CD14-positive monocyte (primary cell): ENCODE data around the gene C16orf54. TPM values are rescaled to one million over a fixed set of nuclear protein-coding genes. Genes with fewer than 3 reads are reported as not detected.
A peak's percentile ranks its signal among the peaks of the same experiment; 100 is the strongest.

Source experiments
- DNase-seq, 3 donors: peaks; one replicate each; pipeline ENCODE4 v3.0.0-alpha.2; 2011 to 2022
- H2AFZ ChIP-seq: 2 replicates; pipeline ENCODE4 v1.6.0; 2012; ENCODE audit warnings: mild to moderate bottlenecking, low read depth, low read length, inconsistent platforms; ENCODE audit not compliant: insufficient read depth, poor library complexity, severe bottlenecking
- H3K27ac ChIP-seq, 2 donors: 1 replicate in 1 of 2; 2 replicates in 1 of 2; pipeline ENCODE4 v1.5.1; 2012 to 2013; ENCODE audit warnings: low read length in 2 of 2, control low read depth in 1 of 2, inconsistent platforms in 1 of 2, low read depth in 1 of 2, mild to moderate bottlenecking in 1 of 2
- H3K27me3 ChIP-seq, 2 donors: one replicate each; pipeline versions ENCODE4 v1.6.0 to v1.6.1; 2011 to 2013; ENCODE audit warnings: low read length in 2 of 2; ENCODE audit not compliant: control insufficient read depth in 2 of 2, insufficient read depth in 2 of 2
- H3K36me3 ChIP-seq, 2 donors: replicated peaks in 1 of 2; 1 replicate in 1 of 2; 2 replicates in 1 of 2; pipeline versions ENCODE4 v1.5.1 to v1.6.1; 2012 to 2013; ENCODE audit warnings: low read length in 2 of 2, control low read depth in 1 of 2, inconsistent platforms in 1 of 2, mild to moderate bottlenecking in 1 of 2; ENCODE audit not compliant: insufficient read depth in 2 of 2, control insufficient read depth in 1 of 2
- H3K4me1 ChIP-seq, 2 donors: 1 replicate in 1 of 2; 2 replicates in 1 of 2; pipeline versions ENCODE4 v1.5.1 to v1.6.1; 2012 to 2013; ENCODE audit warnings: low read length in 2 of 2, control low read depth in 1 of 2, inconsistent platforms in 1 of 2, mild to moderate bottlenecking in 1 of 2, moderate library complexity in 1 of 2; ENCODE audit not compliant: insufficient read depth in 2 of 2, control insufficient read depth in 1 of 2
- H3K4me2 ChIP-seq: replicated peaks from 2 replicates; pipeline ENCODE3; 2012; ENCODE audit warnings: low read length, moderate library complexity, mild to moderate bottlenecking; ENCODE audit not compliant: poor library complexity, severe bottlenecking; ENCODE audit errors: extremely low read depth
- H3K4me3 ChIP-seq, 3 experiments: fragments of 200-600 bp in 1 of 3; sonication (generic) in 1 of 3; replicated peaks in 1 of 3; 1 replicate in 2 of 3; 2 replicates in 1 of 3; pipeline ENCODE4 v1.5.1; 2011 to 2013; ENCODE audit warnings: low read length in 3 of 3, mild to moderate bottlenecking in 3 of 3, control low read depth in 2 of 3, low read depth in 2 of 3, inconsistent platforms in 1 of 3, moderate library complexity in 1 of 3
- H3K79me2 ChIP-seq: 2 replicates; pipeline ENCODE4 v1.6.0; 2012; ENCODE audit warnings: mild to moderate bottlenecking, control low read depth, inconsistent platforms, low read length, moderate library complexity; ENCODE audit not compliant: insufficient read depth
- H3K9ac ChIP-seq: 2 replicates; pipeline ENCODE4 v1.6.0; 2017; ENCODE audit warnings: low read length, mild to moderate bottlenecking; ENCODE audit not compliant: insufficient read depth, poor library complexity, severe bottlenecking
- H3K9me3 ChIP-seq, 2 donors: replicated peaks in 1 of 2; 1 replicate in 1 of 2; 2 replicates in 1 of 2; pipeline versions ENCODE4 v1.5.1 to v1.6.1; 2012 to 2013; ENCODE audit warnings: low read length in 2 of 2, control low read depth in 1 of 2; ENCODE audit not compliant: control insufficient read depth in 1 of 2, insufficient read depth in 1 of 2
- H4K20me1 ChIP-seq: 2 replicates; pipeline ENCODE4 v1.6.0; 2012; ENCODE audit warnings: mild to moderate bottlenecking, low read length, control low read depth, moderate library complexity; ENCODE audit not compliant: insufficient read depth
- H3K27ac Mint-ChIP-seq, 7 donors: one replicate each; pipeline ENCODE4 v1.8.0; 2020; ENCODE audit warnings: mild to moderate bottlenecking in 7 of 7, mixed read lengths in 7 of 7, moderate library complexity in 6 of 7, inconsistent platforms in 2 of 7
- H3K27me3 Mint-ChIP-seq, 3 donors: one replicate each; pipeline ENCODE4 v1.8.0; 2021 to 2022; ENCODE audit warnings: low read depth in 3 of 3, mild to moderate bottlenecking in 3 of 3, mixed read lengths in 3 of 3, moderate library complexity in 3 of 3, inconsistent platforms in 1 of 3
- H3K36me3 Mint-ChIP-seq, 2 donors: one replicate each; pipeline ENCODE4 v1.8.0; 2020; ENCODE audit warnings: mixed read lengths in 2 of 2, inconsistent platforms in 1 of 2, mild to moderate bottlenecking in 1 of 2
- H3K4me1 Mint-ChIP-seq: one replicate; pipeline ENCODE4 v1.8.0; 2020; ENCODE audit warnings: mild to moderate bottlenecking, mixed read lengths
- H3K4me3 Mint-ChIP-seq, 2 donors: one replicate each; pipeline ENCODE4 v1.8.0; 2020; ENCODE audit warnings: mild to moderate bottlenecking in 2 of 2, mixed read lengths in 2 of 2, moderate library complexity in 1 of 2
- H3K9me3 Mint-ChIP-seq, 7 donors: one replicate each; pipeline ENCODE4 v1.8.0; 2020 to 2022; ENCODE audit warnings: mixed read lengths in 7 of 7, mild to moderate bottlenecking in 6 of 7, moderate library complexity in 6 of 7, inconsistent platforms in 2 of 7
- WGBS: methylation state at CpG from one replicate; pipeline ENCODE4 v1.1.5; 2013; ENCODE audit warnings: missing lambda C conversion rate; ENCODE audit not compliant: insufficient coverage; 5-methylcytosine and 5-hydroxymethylcytosine counted together
- intact Hi-C, 2 donors: fragments of 100-400 bp; cut with micrococcal nuclease; formaldehyde crosslinking; loops; one replicate each; pipeline versions ENCODE4 v1.15.0 to v1.15.1; 2023
- polyA plus RNA-seq, 3 donors: library from polyadenylated mRNA; depleted of rRNA in 1 of 3; unstranded in 2 of 3; stranded (reverse) in 1 of 3; fragments of 300-500 nt in 2 of 3; fragments of >200 nt in 1 of 3; fragmentation: Illumina TruSeq in 2 of 3; gene quantifications; 1 replicate in 2 of 3; 2 replicates in 1 of 3; pipeline ENCODE4 v1.2.3, GENCODE V29; 2012 to 2021
- TF ChIP-seq, protein P1 (sequence below): fragments of 200-600 bp; IDR thresholded peaks from one replicate; pipeline ENCODE4 v1.8.0; 2022; ENCODE audit warnings: antibody characterized with exemption, mild to moderate bottlenecking

C16orf54 gene
- polyA plus RNA-seq, 3 donors = 24.6 to 32.0 (median 29.2) TPM

DNA sequence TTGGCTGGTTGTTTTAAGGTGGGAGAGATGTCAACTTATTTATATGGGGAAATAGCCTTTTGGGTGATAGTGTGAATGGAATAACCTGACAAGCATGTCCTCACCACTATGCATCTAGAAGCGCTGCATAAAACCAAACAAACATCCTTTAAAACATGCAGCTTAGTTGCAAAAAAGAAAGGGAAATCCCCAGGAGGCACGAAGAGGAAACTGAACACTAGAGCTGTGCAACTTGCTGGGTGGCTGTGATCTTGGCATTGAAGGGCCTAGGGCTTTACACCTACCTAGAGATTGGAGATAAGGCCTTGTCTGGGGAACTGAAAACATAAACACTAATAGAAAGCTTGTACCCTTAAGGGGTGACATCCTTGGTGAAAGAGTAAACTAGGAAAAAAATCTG lies 7.3 kb downstream of the C16orf54 start:
- peak overlapping the region in 1 of 2 donors; percentile 55 for H3K4me3 Mint-ChIP-seq
- Histone ChIP-seq H4K20me1 (peaks cover 33% of the 10 kb centered on the region), H3K27ac (peak overlapping the region in 1 of 2 donors; percentile 56), H3K36me3 (peaks cover 3 to 21% of the 10 kb centered on the region in 2 donors), H3K4me3 (peak overlapping the region in 1 of 3 experiments; percentile 30), H3K9me3 (no peaks in the 10 kb centered on the region), H3K4me1 (peaks cover 60 to 91% of the 10 kb centered on the region in 2 donors), H3K4me2 (peak overlapping the region; percentile 31), H3K27me3 (no peaks in the 10 kb centered on the region), H3K9ac (no peak overlapping the region), H3K79me2 (peaks cover 14% of the 10 kb centered on the region), H2AFZ (no peak overlapping the region)
- peaks cover 80% of the 10 kb centered on the region for H3K4me1 Mint-ChIP-seq
- H3K27ac Mint-ChIP-seq = peak overlapping the region; percentile 83 to 93 (median 85)
- H3K27me3 Mint-ChIP-seq = peaks cover 0 to 14% (median 2%) of the 10 kb centered on the region in 3 donors
- H3K9me3 Mint-ChIP-seq = peaks cover 0 to 4% (median 0%) of the 10 kb centered on the region in 7 donors
- TF ChIP-seq, protein P1, sequence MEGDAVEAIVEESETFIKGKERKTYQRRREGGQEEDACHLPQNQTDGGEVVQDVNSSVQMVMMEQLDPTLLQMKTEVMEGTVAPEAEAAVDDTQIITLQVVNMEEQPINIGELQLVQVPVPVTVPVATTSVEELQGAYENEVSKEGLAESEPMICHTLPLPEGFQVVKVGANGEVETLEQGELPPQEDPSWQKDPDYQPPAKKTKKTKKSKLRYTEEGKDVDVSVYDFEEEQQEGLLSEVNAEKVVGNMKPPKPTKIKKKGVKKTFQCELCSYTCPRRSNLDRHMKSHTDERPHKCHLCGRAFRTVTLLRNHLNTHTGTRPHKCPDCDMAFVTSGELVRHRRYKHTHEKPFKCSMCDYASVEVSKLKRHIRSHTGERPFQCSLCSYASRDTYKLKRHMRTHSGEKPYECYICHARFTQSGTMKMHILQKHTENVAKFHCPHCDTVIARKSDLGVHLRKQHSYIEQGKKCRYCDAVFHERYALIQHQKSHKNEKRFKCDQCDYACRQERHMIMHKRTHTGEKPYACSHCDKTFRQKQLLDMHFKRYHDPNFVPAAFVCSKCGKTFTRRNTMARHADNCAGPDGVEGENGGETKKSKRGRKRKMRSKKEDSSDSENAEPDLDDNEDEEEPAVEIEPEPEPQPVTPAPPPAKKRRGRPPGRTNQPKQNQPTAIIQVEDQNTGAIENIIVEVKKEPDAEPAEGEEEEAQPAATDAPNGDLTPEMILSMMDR = no peak
- H3K36me3 Mint-ChIP-seq = peaks cover 24 to 36% of the 10 kb centered on the region in 2 donors
- peak; percentile 51 to 64 (median 57) for DNase-seq
- WGBS = 0% methylated on average over 1 of the region's 2 CpGs
- intact Hi-C loops = no loop called here

DNA sequence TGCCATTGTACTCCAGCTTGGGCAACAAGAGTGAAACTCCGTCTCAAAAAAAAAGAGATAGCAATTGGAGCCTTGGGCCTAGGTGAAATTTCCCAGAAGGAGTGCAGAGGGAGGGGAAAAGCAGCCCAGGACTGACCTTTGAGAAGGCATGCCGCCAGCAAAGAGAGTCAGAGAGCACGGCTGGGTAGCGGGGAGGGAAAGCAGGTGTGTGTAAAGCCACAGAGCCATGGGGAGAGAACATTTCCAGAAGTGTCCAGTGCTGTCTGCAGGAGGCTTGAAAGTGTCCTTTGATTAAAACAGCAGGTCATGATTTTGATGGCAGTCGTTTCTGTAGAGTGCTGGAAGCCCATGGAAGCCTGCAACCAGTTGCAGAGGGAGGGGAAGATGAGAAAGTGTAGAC lies 8.1 kb downstream of the C16orf54 start:
- Histone ChIP-seq H4K20me1 (peaks cover 25% of the 10 kb centered on the region), H3K27ac (no peak overlapping the region), H3K27me3 (no peaks in the 10 kb centered on the region), H3K9me3 (no peaks in the 10 kb centered on the region), H3K9ac (no peak overlapping the region), H3K4me2 (no peak overlapping the region), H2AFZ (no peak overlapping the region), H3K4me1 (peaks cover 55 to 83% of the 10 kb centered on the region in 2 donors), H3K79me2 (peaks cover 6% of the 10 kb centered on the region), H3K36me3 (peaks cover 0 to 13% of the 10 kb centered on the region in 2 donors), H3K4me3 (no peak overlapping the region)
- no peak for DNase-seq
- Mint-ChIP-seq H3K4me1 (peaks cover 74% of the 10 kb centered on the region), H3K27me3 (peaks cover 0 to 13% (median 2%) of the 10 kb centered on the region in 3 donors), H3K4me3 (peak overlapping the region in 1 of 2 donors; percentile 55), H3K36me3 (peaks cover 16 to 28% of the 10 kb centered on the region in 2 donors), H3K9me3 (peaks cover 0 to 2% (median 0%) of the 10 kb centered on the region in 7 donors), H3K27ac (peak overlapping the region; percentile 7 to 93 (median 85))
- 93% methylated on average over 5 of the region's 5 CpGs for WGBS
- TF ChIP-seq, protein P1 = no peak
- intact Hi-C loops = no loop called here
